ENCODE data around the gene PLD1.

DNA sequence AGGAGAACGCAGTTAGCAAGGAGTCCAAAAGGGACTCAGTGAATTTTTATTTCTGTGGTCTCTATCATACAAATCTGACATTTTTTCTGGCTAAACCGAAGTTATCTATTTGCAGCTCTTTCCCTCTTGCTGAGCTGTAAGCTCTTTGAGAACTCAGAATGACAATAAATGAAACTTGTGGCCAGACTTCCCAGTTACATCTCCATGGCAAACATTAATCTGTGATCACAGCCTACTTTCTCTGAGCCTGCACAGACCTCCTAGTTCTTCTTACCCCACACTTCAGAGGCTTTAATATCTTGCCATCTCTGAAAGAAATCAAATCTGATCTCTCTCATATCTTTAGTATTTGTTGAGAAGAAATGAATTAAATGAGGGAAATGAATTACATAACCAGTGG is 58.0 kb downstream of the PLD1 start:
- TF ChIP-seq EP300 (IDR thresholded peaks at IDR 0.05; ENCODE audit: low read depth) (no peak), CTCF (IDR thresholded peaks at IDR 0.05) (no peak), POLR2AphosphoS5 (IDR thresholded peaks at IDR 0.05) (no peak), POLR2A (IDR thresholded peaks at IDR 0.05) (no peak)

All from transverse colon (tissue), 4 donors.